Measurements from ENCODE around the gene TMOD1.

DNA sequence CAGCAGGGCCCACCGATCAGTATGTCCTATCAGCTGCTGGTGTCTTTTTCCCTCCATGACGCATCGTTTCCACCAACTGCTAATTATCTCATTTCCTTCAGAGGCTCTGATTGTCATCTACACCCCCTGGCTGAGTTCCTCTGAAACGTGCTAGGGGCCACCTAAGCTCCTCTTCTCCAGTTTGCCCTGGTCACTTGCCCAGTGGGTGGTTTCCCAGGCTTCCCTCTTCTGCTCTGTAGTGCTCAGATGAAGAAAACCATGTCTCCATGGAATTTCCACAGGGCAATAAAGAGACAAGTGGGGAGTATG is 66.4 kb downstream of the TMOD1 start:
- no peak for TF ChIP-seq TCF3 (CRISPR knock-in tag; IDR thresholded peaks at IDR 0.05)
- peak; percentile 88 for TF ChIP-seq JUND (IDR thresholded peaks at IDR 0.05; ENCODE audit: borderline replicate concordance, low read depth, low read length)
- TF ChIP-seq JUND (tag; IDR thresholded peaks at IDR 0.05; ENCODE audit: borderline replicate concordance, low read depth, low read length): peak; percentile 80; the same call in 2 of the 3 replicates
- no peak for TF ChIP-seq ETV5 (CRISPR knock-in tag; IDR thresholded peaks at IDR 0.05; ENCODE audit: low read depth)
- TF ChIP-seq, protein P1, sequence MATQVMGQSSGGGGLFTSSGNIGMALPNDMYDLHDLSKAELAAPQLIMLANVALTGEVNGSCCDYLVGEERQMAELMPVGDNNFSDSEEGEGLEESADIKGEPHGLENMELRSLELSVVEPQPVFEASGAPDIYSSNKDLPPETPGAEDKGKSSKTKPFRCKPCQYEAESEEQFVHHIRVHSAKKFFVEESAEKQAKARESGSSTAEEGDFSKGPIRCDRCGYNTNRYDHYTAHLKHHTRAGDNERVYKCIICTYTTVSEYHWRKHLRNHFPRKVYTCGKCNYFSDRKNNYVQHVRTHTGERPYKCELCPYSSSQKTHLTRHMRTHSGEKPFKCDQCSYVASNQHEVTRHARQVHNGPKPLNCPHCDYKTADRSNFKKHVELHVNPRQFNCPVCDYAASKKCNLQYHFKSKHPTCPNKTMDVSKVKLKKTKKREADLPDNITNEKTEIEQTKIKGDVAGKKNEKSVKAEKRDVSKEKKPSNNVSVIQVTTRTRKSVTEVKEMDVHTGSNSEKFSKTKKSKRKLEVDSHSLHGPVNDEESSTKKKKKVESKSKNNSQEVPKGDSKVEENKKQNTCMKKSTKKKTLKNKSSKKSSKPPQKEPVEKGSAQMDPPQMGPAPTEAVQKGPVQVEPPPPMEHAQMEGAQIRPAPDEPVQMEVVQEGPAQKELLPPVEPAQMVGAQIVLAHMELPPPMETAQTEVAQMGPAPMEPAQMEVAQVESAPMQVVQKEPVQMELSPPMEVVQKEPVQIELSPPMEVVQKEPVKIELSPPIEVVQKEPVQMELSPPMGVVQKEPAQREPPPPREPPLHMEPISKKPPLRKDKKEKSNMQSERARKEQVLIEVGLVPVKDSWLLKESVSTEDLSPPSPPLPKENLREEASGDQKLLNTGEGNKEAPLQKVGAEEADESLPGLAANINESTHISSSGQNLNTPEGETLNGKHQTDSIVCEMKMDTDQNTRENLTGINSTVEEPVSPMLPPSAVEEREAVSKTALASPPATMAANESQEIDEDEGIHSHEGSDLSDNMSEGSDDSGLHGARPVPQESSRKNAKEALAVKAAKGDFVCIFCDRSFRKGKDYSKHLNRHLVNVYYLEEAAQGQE (IDR thresholded peaks at IDR 0.05; ENCODE audit: borderline replicate concordance): no peak
- TF ChIP-seq, protein P1 (CRISPR knock-in tag; IDR thresholded peaks at IDR 0.05; ENCODE audit: low read depth): no peak
- TF ChIP-seq, protein P2, sequence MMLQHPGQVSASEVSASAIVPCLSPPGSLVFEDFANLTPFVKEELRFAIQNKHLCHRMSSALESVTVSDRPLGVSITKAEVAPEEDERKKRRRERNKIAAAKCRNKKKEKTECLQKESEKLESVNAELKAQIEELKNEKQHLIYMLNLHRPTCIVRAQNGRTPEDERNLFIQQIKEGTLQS (IDR thresholded peaks at IDR 0.05): peak; percentile 82
- TF ChIP-seq, protein P2 (CRISPR knock-in tag; conservative IDR thresholded peaks at IDR 0.05): no peak
- TF ChIP-seq, protein P3, sequence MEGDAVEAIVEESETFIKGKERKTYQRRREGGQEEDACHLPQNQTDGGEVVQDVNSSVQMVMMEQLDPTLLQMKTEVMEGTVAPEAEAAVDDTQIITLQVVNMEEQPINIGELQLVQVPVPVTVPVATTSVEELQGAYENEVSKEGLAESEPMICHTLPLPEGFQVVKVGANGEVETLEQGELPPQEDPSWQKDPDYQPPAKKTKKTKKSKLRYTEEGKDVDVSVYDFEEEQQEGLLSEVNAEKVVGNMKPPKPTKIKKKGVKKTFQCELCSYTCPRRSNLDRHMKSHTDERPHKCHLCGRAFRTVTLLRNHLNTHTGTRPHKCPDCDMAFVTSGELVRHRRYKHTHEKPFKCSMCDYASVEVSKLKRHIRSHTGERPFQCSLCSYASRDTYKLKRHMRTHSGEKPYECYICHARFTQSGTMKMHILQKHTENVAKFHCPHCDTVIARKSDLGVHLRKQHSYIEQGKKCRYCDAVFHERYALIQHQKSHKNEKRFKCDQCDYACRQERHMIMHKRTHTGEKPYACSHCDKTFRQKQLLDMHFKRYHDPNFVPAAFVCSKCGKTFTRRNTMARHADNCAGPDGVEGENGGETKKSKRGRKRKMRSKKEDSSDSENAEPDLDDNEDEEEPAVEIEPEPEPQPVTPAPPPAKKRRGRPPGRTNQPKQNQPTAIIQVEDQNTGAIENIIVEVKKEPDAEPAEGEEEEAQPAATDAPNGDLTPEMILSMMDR (IDR thresholded peaks at IDR 0.05 in 2 of 3, conservative IDR thresholded peaks at IDR 0.05 in 1 of 3; ENCODE audit: insufficient read depth in 2 of 3, low read depth in 1 of 3, low read length in 3 of 3): no peak
- TF ChIP-seq SP1 (CRISPR knock-in tag; IDR thresholded peaks at IDR 0.05): no peak
- TF ChIP-seq ZNF24 (IDR thresholded peaks at IDR 0.05): no peak

Data from K562 (cell line).